Suppressor macrophage (primary cell): ENCODE measurements around the gene ATP2B2.
A peak's percentile ranks its signal among the peaks of the same experiment; 100 is the strongest.

Experiments used
- DNase-seq, 4 experiments: peaks; one replicate each; pipeline ENCODE4 v3.0.0-alpha.2; 2020 to 2022

ATP2B2 gene

GRCh38 chr3:10493202-10493589 lies 12.2 kb downstream of the ATP2B2 start:
- no peak for DNase-seq

GRCh38 chr3:10492364-10493201 lies 12.8 kb downstream of the ATP2B2 start:
- no peak for DNase-seq

GRCh38 chr3:10489746-10490483 lies 15.5 kb downstream of the ATP2B2 start:
- no peak for DNase-seq

- DNase-seq, result no peak
Measured at GRCh38 chr3:10487988-10488633, 17.3 kb downstream of the ATP2B2 start.

GRCh38 chr3:10485806-10486205 lies 19.6 kb downstream of the ATP2B2 start:
- no peak for DNase-seq

GRCh38 chr3:10485380-10485779 lies 20.0 kb downstream of the ATP2B2 start:
- no peak for DNase-seq

- no peak for DNase-seq
Measured at GRCh38 chr3:10484709-10485108, 20.7 kb downstream of the ATP2B2 start.

- DNase-seq, result no peak
Measured at GRCh38 chr3:10483686-10484345, 21.6 kb downstream of the ATP2B2 start.

- DNase-seq, result no peak
Measured at GRCh38 chr3:10483364-10483675, 22.1 kb downstream of the ATP2B2 start.

- DNase-seq, result no peak
Measured at GRCh38 chr3:10482631-10483363, 22.6 kb downstream of the ATP2B2 start.

GRCh38 chr3:10480871-10481378 lies 24.5 kb downstream of the ATP2B2 start:
- DNase-seq, result no peak

- no peak for DNase-seq
Measured at GRCh38 chr3:10479311-10479710, 26.1 kb downstream of the ATP2B2 start.

GRCh38 chr3:10475983-10476382 lies 29.4 kb downstream of the ATP2B2 start:
- DNase-seq, result no peak

GRCh38 chr3:10474847-10475246 lies 30.5 kb downstream of the ATP2B2 start:
- DNase-seq, result peak; percentile 15 to 49 (median 48)

- peak in 1 of 4 experiments; percentile 6 for DNase-seq
Measured at GRCh38 chr3:10474275-10474646, 31.1 kb downstream of the ATP2B2 start.

- no peak for DNase-seq
Measured at GRCh38 chr3:10473581-10474274, 31.7 kb downstream of the ATP2B2 start.

- DNase-seq, result no peak
Measured at GRCh38 chr3:10472877-10473440, 32.4 kb downstream of the ATP2B2 start.

GRCh38 chr3:10471054-10471688 lies 34.2 kb downstream of the ATP2B2 start:
- DNase-seq, result peak in 3 of 4 experiments; percentile 16 to 33 (median 17)

GRCh38 chr3:10470120-10471053 lies 35.0 kb downstream of the ATP2B2 start:
- DNase-seq, result no peak
